H1 (cell line): ENCODE results near the gene R3HDML. TPM values are rescaled to one million over a fixed set of nuclear protein-coding genes. Genes with fewer than 3 reads are reported as not detected.

Experiments used
- CTCF ChIA-PET: fragments of 300-600 bp; sonication (Branson Sonifier 250); formaldehyde crosslinking; loops from one replicate; lab custom pipeline; 2021; ENCODE audit not compliant: partially characterized antibody; lab: Charles Lee
- POLR2A ChIA-PET: fragments of 300-600 bp; sonication (Branson Sonifier 250); formaldehyde crosslinking; loops from one replicate; lab custom pipeline; 2021; ENCODE audit warnings: inconsistent platforms; ENCODE audit not compliant: partially characterized antibody; lab: Charles Lee
- DNase-seq, 2 experiments: peaks; one replicate each; pipeline versions ENCODE4 v3.0.0 to v3.0.0-alpha.2; 2010 to 2022; ENCODE audit warnings: low spot score in 2 of 2, low read depth in 1 of 2, mixed read lengths in 1 of 2
- FAIRE-seq: peaks from 2 replicates; lab custom pipeline; 2011; peaks lifted over from hg19 to GRCh38; lab: Jason Lieb, UNC
- H2AFZ ChIP-seq: 2 replicates; pipeline ENCODE4 v1.8.1; 2012; ENCODE audit warnings: low read length, inconsistent platforms
- H2AK5ac ChIP-seq: 2 replicates; pipeline ENCODE4 v1.6.1; 2013; ENCODE audit warnings: low read depth, low read length
- H2BK120ac ChIP-seq: replicated peaks from 2 replicates; pipeline ENCODE3; 2013; ENCODE audit warnings: low read depth, low read length, inconsistent platforms
- H2BK12ac ChIP-seq: 2 replicates; pipeline ENCODE4 v1.6.1; 2013; ENCODE audit warnings: low read depth, low read length
- H2BK15ac ChIP-seq: 2 replicates; pipeline ENCODE4 v1.6.1; 2013; ENCODE audit warnings: low read length
- H2BK20ac ChIP-seq: 2 replicates; pipeline ENCODE4 v1.6.1; 2013; ENCODE audit warnings: low read length
- H2BK5ac ChIP-seq: 2 replicates; pipeline ENCODE4 v1.6.1; 2013; ENCODE audit warnings: low read depth, low read length
- H3K14ac ChIP-seq: 2 replicates; pipeline ENCODE4 v1.6.1; 2013; ENCODE audit warnings: inconsistent platforms; ENCODE audit not compliant: insufficient read length
- H3K18ac ChIP-seq: 2 replicates; pipeline ENCODE4 v1.6.1; 2013; ENCODE audit warnings: low read length; ENCODE audit errors: extremely low read depth
- H3K23ac ChIP-seq: 2 replicates; pipeline ENCODE4 v1.6.1; 2013; ENCODE audit warnings: inconsistent platforms; ENCODE audit not compliant: insufficient read length
- H3K23me2 ChIP-seq: 2 replicates; pipeline ENCODE4 v1.6.1; 2013; ENCODE audit warnings: low read depth, low read length
- H3K27ac ChIP-seq: 2 replicates; pipeline ENCODE4 v1.6.1; 2011; ENCODE audit warnings: low read depth, low read length, inconsistent platforms
- H3K27me3 ChIP-seq, 4 experiments: replicated peaks in 1 of 4; 1 replicate in 1 of 4; 2 replicates in 3 of 4; pipeline versions ENCODE4 v1.6.1 to v1.8.1; 2011 to 2013; ENCODE audit warnings: low read length in 3 of 4, mild to moderate bottlenecking in 3 of 4, inconsistent platforms in 2 of 4, mixed read lengths in 2 of 4, moderate library complexity in 1 of 4; ENCODE audit not compliant: control insufficient read depth in 3 of 4, insufficient read depth in 3 of 4; ENCODE audit errors: extremely low read depth in 1 of 4
- H3K36me3 ChIP-seq, 4 experiments: 2 replicates each; pipeline versions ENCODE4 v1.6.1 to v1.8.1; 2011 to 2013; ENCODE audit warnings: mild to moderate bottlenecking in 4 of 4, low read length in 3 of 4, moderate library complexity in 2 of 4, control low read depth in 1 of 4, inconsistent platforms in 1 of 4; ENCODE audit not compliant: insufficient read depth in 4 of 4, control insufficient read depth in 2 of 4
- H3K4ac ChIP-seq: replicated peaks from 2 replicates; pipeline ENCODE3; 2013; ENCODE audit warnings: low read length, low read depth, mixed read lengths, inconsistent platforms; ENCODE audit not compliant: insufficient read length
- H3K4me1 ChIP-seq, 4 experiments: replicated peaks in 1 of 4; 1 replicate in 1 of 4; 2 replicates in 3 of 4; pipeline versions ENCODE4 v1.6.1 to v1.8.1; 2011 to 2013; ENCODE audit warnings: low read length in 3 of 4, inconsistent platforms in 2 of 4, mixed read lengths in 1 of 4; ENCODE audit not compliant: insufficient read depth in 4 of 4, control insufficient read depth in 3 of 4
- H3K4me2 ChIP-seq, 2 experiments: 2 replicates each; pipeline versions ENCODE4 v1.6.1 to v1.8.1; 2011 to 2013; ENCODE audit warnings: low read depth in 2 of 2, low read length in 2 of 2, control low read depth in 1 of 2, inconsistent platforms in 1 of 2, mild to moderate bottlenecking in 1 of 2; ENCODE audit not compliant: insufficient read depth in 1 of 2
- H3K4me3 ChIP-seq, 4 experiments: fragments of 200-600, 300-600 bp in 1 of 4; sonication (generic), shearing (Covaris generic), sonication (Bioruptor Twin) in 1 of 4; 2 replicates each; pipeline versions ENCODE4 v1.5.1 to v1.8.1; 2011 to 2016; ENCODE audit warnings: low read length in 4 of 4, low read depth in 3 of 4, control low read depth in 2 of 4, inconsistent platforms in 2 of 4, mild to moderate bottlenecking in 2 of 4, mixed read lengths in 1 of 4, moderate library complexity in 1 of 4; ENCODE audit not compliant: insufficient read depth in 2 of 4; ENCODE audit errors: extremely low read depth in 1 of 4
- H3K56ac ChIP-seq: replicated peaks from 2 replicates; pipeline ENCODE3; 2013; ENCODE audit warnings: low read depth, mild to moderate bottlenecking, mixed read lengths, low read length, inconsistent platforms; ENCODE audit not compliant: insufficient read length
- H3K79me1 ChIP-seq: 2 replicates; pipeline ENCODE4 v1.6.1; 2013; ENCODE audit warnings: low read depth, low read length, control low read depth
- H3K79me2 ChIP-seq, 2 experiments: 2 replicates each; pipeline versions ENCODE4 v1.6.1 to v1.8.1; 2012 to 2013; ENCODE audit warnings: low read length in 2 of 2, mild to moderate bottlenecking in 2 of 2, inconsistent platforms in 1 of 2; ENCODE audit not compliant: insufficient read depth in 2 of 2, control insufficient read depth in 1 of 2
- H3K9ac ChIP-seq, 4 experiments: replicated peaks in 1 of 4; 1 replicate in 1 of 4; 2 replicates in 3 of 4; pipeline versions ENCODE4 v1.6.1 to v1.8.1; 2011 to 2013; ENCODE audit warnings: low read depth in 3 of 4, low read length in 3 of 4, control low read depth in 2 of 4, mild to moderate bottlenecking in 2 of 4, moderate library complexity in 2 of 4, inconsistent platforms in 1 of 4; ENCODE audit errors: extremely low read depth in 1 of 4
- H3K9me3 ChIP-seq, 2 experiments: 2 replicates each; pipeline versions ENCODE4 v1.6.1 to v1.8.1; 2012 to 2013; ENCODE audit warnings: mild to moderate bottlenecking in 2 of 2, moderate library complexity in 2 of 2, control low read depth in 1 of 2, inconsistent platforms in 1 of 2, low read depth in 1 of 2, low read length in 1 of 2, mixed read lengths in 1 of 2; ENCODE audit not compliant: insufficient read depth in 2 of 2
- H4K20me1 ChIP-seq, 2 experiments: replicated peaks in 1 of 2; 2 replicates each; pipeline versions ENCODE3 to v1.8.1; 2011 to 2013; ENCODE audit warnings: inconsistent platforms in 2 of 2, low read length in 2 of 2, mild to moderate bottlenecking in 1 of 2; ENCODE audit not compliant: insufficient read depth in 2 of 2, control insufficient read depth in 1 of 2
- H4K5ac ChIP-seq: 2 replicates; pipeline ENCODE4 v1.6.1; 2013; ENCODE audit warnings: low read length, low read depth, mixed read lengths, inconsistent platforms; ENCODE audit not compliant: insufficient read length
- H4K8ac ChIP-seq: 2 replicates; pipeline ENCODE4 v1.8.0; 2013; ENCODE audit warnings: mild to moderate bottlenecking, moderate library complexity, low read length, inconsistent platforms; ENCODE audit not compliant: insufficient read depth; ENCODE audit errors: extremely low read depth
- H4K91ac ChIP-seq: replicated peaks from 2 replicates; pipeline ENCODE3; 2013; ENCODE audit warnings: low read length, mixed read lengths, inconsistent platforms; ENCODE audit not compliant: insufficient read length
- BCL11A ChIP-seq, 2 experiments: IDR thresholded peaks; one replicate each; pipeline ENCODE4 v1.6.1; 2011; ENCODE audit warnings: low read depth in 2 of 2, low read length in 2 of 2, mild to moderate bottlenecking in 2 of 2
- CBX5 ChIP-seq: fragments of 300-800, 300-1000 bp; sonication (generic); IDR thresholded peaks from 2 replicates; pipeline ENCODE4 v1.7.1; 2016; ENCODE audit warnings: antibody characterized with exemption, low read length, low read depth
- E2F6 ChIP-seq: IDR thresholded peaks from 2 replicates; pipeline ENCODE4 v1.6.1; 2012; ENCODE audit warnings: inconsistent platforms
- EP300 ChIP-seq, 2 experiments: IDR thresholded peaks; 1 replicate in 1 of 2; 2 replicates in 1 of 2; pipeline ENCODE4 v1.6.1; 2011 to 2012; ENCODE audit warnings: low read depth in 2 of 2, low read length in 2 of 2, mild to moderate bottlenecking in 2 of 2, borderline replicate concordance in 1 of 2, inconsistent platforms in 1 of 2, moderate library complexity in 1 of 2
- HDAC2 ChIP-seq, 2 experiments: fragments of 300-600 bp in 1 of 2; sonication (generic) in 1 of 2; IDR thresholded peaks; 2 replicates each; pipeline ENCODE4 v1.6.1; 2011 to 2012; ENCODE audit warnings: low read depth in 2 of 2, low read length in 2 of 2, mild to moderate bottlenecking in 2 of 2, moderate library complexity in 2 of 2, borderline replicate concordance in 1 of 2, inconsistent platforms in 1 of 2
- JUN ChIP-seq: IDR thresholded peaks from 2 replicates; pipeline ENCODE4 v1.6.1; 2011; ENCODE audit warnings: low read depth, mild to moderate bottlenecking, improper control_type of control experiment, low read length
- JUND ChIP-seq: IDR thresholded peaks from 2 replicates; pipeline ENCODE4 v1.6.1; 2011; ENCODE audit warnings: mild to moderate bottlenecking, improper control_type of control experiment, low read length
- POU5F1 ChIP-seq: IDR thresholded peaks from 2 replicates; pipeline ENCODE4 v1.6.1; 2011; ENCODE audit warnings: low read depth, mild to moderate bottlenecking, low read length, moderate library complexity
- RAD21 ChIP-seq, 2 experiments: IDR thresholded peaks in 1 of 2; conservative IDR thresholded peaks in 1 of 2; 2 replicates each; pipeline ENCODE4 v1.6.1; 2011; ENCODE audit warnings: low read depth in 2 of 2, low read length in 2 of 2, improper control_type of control experiment in 1 of 2, inconsistent platforms in 1 of 2, mild to moderate bottlenecking in 1 of 2, moderate library complexity in 1 of 2
- SIRT6 ChIP-seq: IDR thresholded peaks from one replicate; pipeline ENCODE4 v1.7.1; 2012; ENCODE audit warnings: low read length, inconsistent platforms
- SP4 ChIP-seq: IDR thresholded peaks from 2 replicates; pipeline ENCODE4 v1.6.1; 2012; ENCODE audit warnings: low read length, inconsistent platforms
- SRF ChIP-seq: IDR thresholded peaks from 2 replicates; pipeline ENCODE4 v1.6.1; 2011; ENCODE audit warnings: mild to moderate bottlenecking, low read depth, low read length, moderate library complexity
- TBP ChIP-seq: IDR thresholded peaks from 2 replicates; pipeline ENCODE4 v1.6.1; 2011; ENCODE audit warnings: low read depth, low read length, improper control_type of control experiment
- WGBS, 2 experiments: shearing (Covaris generic) in 1 of 2; methylation state at CpG; one replicate each; pipeline versions ENCODE4 v1.1.6 to v1.1.7; 2013 to 2015; ENCODE audit warnings: low lambda C conversion rate in 2 of 2, mixed read lengths in 2 of 2, inconsistent platforms in 1 of 2, low coverage in 1 of 2, missing lambda C conversion rate in 1 of 2; ENCODE audit not compliant: insufficient replicate concordance in 2 of 2, insufficient coverage in 1 of 2, insufficient read length in 1 of 2; ENCODE audit errors: extremely low coverage in 1 of 2, missing lambda C conversion rate in 1 of 2; 5-methylcytosine and 5-hydroxymethylcytosine counted together
- polyA plus RNA-seq, 7 experiments: library from polyadenylated mRNA; depleted of rRNA in 3 of 7; stranded (reverse) in 5 of 7; unstranded in 2 of 7; fragments of >200 nt in 5 of 7; fragments of 200-250 nt in 2 of 7; gene quantifications; 1 replicate in 5 of 7; 2 replicates in 1 of 7; 4 replicates in 1 of 7; pipeline versions ENCODE4 v1.2.1 to v1.2.3, GENCODE V29; 2011 to 2013; ENCODE audit warnings: missing spikeins in 2 of 7, mixed read lengths in 2 of 7
- total RNA-seq: library from RNA; stranded (reverse); fragmentation: NEBNext Ultra II Directional; extraction: Animal tissue kit (Norgen Biotek cat#: 25700); gene quantifications from 2 replicates; pipeline ENCODE4 v1.2.1, GENCODE V29; 2021

The R3HDML gene
- total and polyA plus RNA-seq, 2 of the 8 experiments (the other 6 are each of a cell fraction or from before 2014, with no cell fraction given), result not detected

- H3K79me1 ChIP-seq, result no peaks in the 10 kb centered on the region
- H2BK20ac ChIP-seq, result no peak overlapping the region
- H3K27me3 ChIP-seq, result no peaks in the 10 kb centered on the region
- H4K5ac ChIP-seq, result no peak overlapping the region
- H3K4me3 ChIP-seq, result no peak overlapping the region
- ChIA-PET POLR2A (no interaction called here), CTCF (interaction anchor here (0.8 to 1.7 kb wide), 6 partner anchors 9 to 111 kb away, joined by 3 to 5 read pairs (median 4); no protein-coding TSS in a partner anchor)
- H3K27ac ChIP-seq, result no peak overlapping the region
- no peaks in the 10 kb centered on the region for H3K79me2 ChIP-seq
- H3K14ac ChIP-seq, result no peak overlapping the region
- no peak overlapping the region for H3K18ac ChIP-seq
- no peak overlapping the region for H2BK15ac ChIP-seq
- no peak overlapping the region for H2BK5ac ChIP-seq
- H3K23ac ChIP-seq, result no peak overlapping the region
- no peaks in the 10 kb centered on the region for H3K9me3 ChIP-seq
- 84% methylated on average over 2 of the region's 2 CpGs; no CpG with 5 or more reads in 1 of the 2 experiments for WGBS, 2 experiments
- no peak overlapping the region for H3K4me2 ChIP-seq
- no peaks in the 10 kb centered on the region for H3K4me1 ChIP-seq
- H2AK5ac ChIP-seq, result no peak overlapping the region
- no peak overlapping the region for H3K4ac ChIP-seq
- peaks cover 4% of the 10 kb centered on the region; the same call in 1 of the 2 replicates for H3K23me2 ChIP-seq
- no peaks in the 10 kb centered on the region for H3K36me3 ChIP-seq
- no peak overlapping the region for H2BK12ac ChIP-seq
- no peak overlapping the region for H4K8ac ChIP-seq
- no peak overlapping the region for H3K9ac ChIP-seq
- H4K91ac ChIP-seq, result no peak overlapping the region
- no peak for FAIRE-seq
- no peak overlapping the region for H2AFZ ChIP-seq
- no peak overlapping the region for H3K56ac ChIP-seq
- H4K20me1 ChIP-seq, result no peaks in the 10 kb centered on the region
- H2BK120ac ChIP-seq, result no peak overlapping the region
- no peak for DNase-seq
- no peak for TF ChIP-seq POU5F1
- TF ChIP-seq TBP, result no peak
- no peak for TF ChIP-seq JUND
- no peak for TF ChIP-seq EP300 (IDR thresholded peaks at IDR 0.05; ENCODE audit: borderline replicate concordance in 1 of 2, low read depth in 2 of 2, low read length in 2 of 2)
- TF ChIP-seq RAD21 (IDR thresholded peaks at IDR 0.05 in 1 of 2, conservative IDR thresholded peaks at IDR 0.05 in 1 of 2; ENCODE audit: low read depth in 2 of 2, low read length in 2 of 2), result no peak
- TF ChIP-seq SRF, result no peak
- TF ChIP-seq SIRT6, result no peak
- no peak for TF ChIP-seq E2F6
- no peak for TF ChIP-seq JUN
- no peak for TF ChIP-seq HDAC2 (IDR thresholded peaks at IDR 0.05; ENCODE audit: borderline replicate concordance in 1 of 2, low read depth in 2 of 2, low read length in 2 of 2)
- TF ChIP-seq BCL11A (IDR thresholded peaks at IDR 0.05; ENCODE audit: low read depth in 2 of 2, low read length in 2 of 2), result no peak
- TF ChIP-seq CBX5, result no peak
- TF ChIP-seq SP4, result no peak
Observed at GRCh38 chr20:44398335-44398734, 61.5 kb downstream of the R3HDML start.
